ENCODE results near the gene PYCR2.
"Not testable (repeated sequence)": the region's sequence is repeated elsewhere in the genome, so short reads cannot be mapped to it uniquely, and the experiment has no call there.

The PYCR2 gene

GRCh38 chr1:225941942-225942222 lies 17.8 kb upstream of the PYCR2 start:
- no peak for ATAC-seq

- no peak for ATAC-seq
Measured at GRCh38 chr1:225941187-225941941, 17.3 kb upstream of the PYCR2 start, which contains the start of gene LEFTY2. Gene LEFTY2, minus strand, starts transcription at chr1:225941220. Its CDS starts 80 bp downstream, at chr1:225941140.

- ATAC-seq, result no peak
Measured at GRCh38 chr1:225940385-225941151, 16.5 kb upstream of the PYCR2 start.

GRCh38 chr1:225939939-225940310 lies 15.9 kb upstream of the PYCR2 start:
- not testable (repeated sequence) for ATAC-seq

GRCh38 chr1:225939097-225939938 lies 15.3 kb upstream of the PYCR2 start:
- not testable (repeated sequence) for ATAC-seq

GRCh38 chr1:225937048-225937968 lies 13.3 kb upstream of the PYCR2 start:
- no peak for ATAC-seq

GRCh38 chr1:225936523-225936922 lies 12.5 kb upstream of the PYCR2 start:
- no peak for ATAC-seq

GRCh38 chr1:225936086-225936485 lies 12.0 kb upstream of the PYCR2 start:
- ATAC-seq, result not testable (repeated sequence)

- ATAC-seq, result no peak
Measured at GRCh38 chr1:225934711-225935110, 10.7 kb upstream of the PYCR2 start.

GRCh38 chr1:225933072-225933471 lies 9.0 kb upstream of the PYCR2 start:
- no peak for ATAC-seq

- ATAC-seq, result no peak
Measured at GRCh38 chr1:225931270-225932136, 7.5 kb upstream of the PYCR2 start.

GRCh38 chr1:225930566-225930965 lies 6.5 kb upstream of the PYCR2 start:
- no peak for ATAC-seq

- not testable (repeated sequence) for ATAC-seq
Measured at GRCh38 chr1:225929462-225929861, 5.4 kb upstream of the PYCR2 start.

GRCh38 chr1:225928186-225929175 lies 4.4 kb upstream of the PYCR2 start:
- no peak for ATAC-seq

GRCh38 chr1:225926551-225927113 lies 2.6 kb upstream of the PYCR2 start:
- ATAC-seq, result no peak

- ATAC-seq, result no peak
Measured at GRCh38 chr1:225923381-225923691, 714 bp downstream of the PYCR2 start.

GRCh38 chr1:225921734-225922709 lies 2.0 kb downstream of the PYCR2 start:
- no peak for ATAC-seq

GRCh38 chr1:225919906-225920305 lies 4.1 kb downstream of the PYCR2 start:
- ATAC-seq, result no peak
